H1 (cell line): ENCODE measurements around the gene MSMP. TPM values are rescaled to one million over a fixed set of nuclear protein-coding genes. Genes with fewer than 3 reads are reported as not detected.

Experiments used
- CTCF ChIA-PET: fragments of 300-600 bp; sonication (Branson Sonifier 250); formaldehyde crosslinking; loops from one replicate; lab custom pipeline; 2021; ENCODE audit not compliant: partially characterized antibody; lab: Charles Lee
- POLR2A ChIA-PET: fragments of 300-600 bp; sonication (Branson Sonifier 250); formaldehyde crosslinking; loops from one replicate; lab custom pipeline; 2021; ENCODE audit warnings: inconsistent platforms; ENCODE audit not compliant: partially characterized antibody; lab: Charles Lee
- DNase-seq, 2 experiments: peaks; one replicate each; pipeline versions ENCODE4 v3.0.0 to v3.0.0-alpha.2; 2010 to 2022; ENCODE audit warnings: low spot score in 2 of 2, low read depth in 1 of 2, mixed read lengths in 1 of 2
- FAIRE-seq: peaks from 2 replicates; lab custom pipeline; 2011; peaks lifted over from hg19 to GRCh38; lab: Jason Lieb, UNC
- H2AFZ ChIP-seq: 2 replicates; pipeline ENCODE4 v1.8.1; 2012; ENCODE audit warnings: low read length, inconsistent platforms
- H2AK5ac ChIP-seq: 2 replicates; pipeline ENCODE4 v1.6.1; 2013; ENCODE audit warnings: low read depth, low read length
- H2BK120ac ChIP-seq: replicated peaks from 2 replicates; pipeline ENCODE3; 2013; ENCODE audit warnings: low read depth, low read length, inconsistent platforms
- H2BK12ac ChIP-seq: 2 replicates; pipeline ENCODE4 v1.6.1; 2013; ENCODE audit warnings: low read depth, low read length
- H2BK15ac ChIP-seq: 2 replicates; pipeline ENCODE4 v1.6.1; 2013; ENCODE audit warnings: low read length
- H2BK20ac ChIP-seq: 2 replicates; pipeline ENCODE4 v1.6.1; 2013; ENCODE audit warnings: low read length
- H2BK5ac ChIP-seq: 2 replicates; pipeline ENCODE4 v1.6.1; 2013; ENCODE audit warnings: low read depth, low read length
- H3K14ac ChIP-seq: 2 replicates; pipeline ENCODE4 v1.6.1; 2013; ENCODE audit warnings: inconsistent platforms; ENCODE audit not compliant: insufficient read length
- H3K18ac ChIP-seq: 2 replicates; pipeline ENCODE4 v1.6.1; 2013; ENCODE audit warnings: low read length; ENCODE audit errors: extremely low read depth
- H3K23ac ChIP-seq: 2 replicates; pipeline ENCODE4 v1.6.1; 2013; ENCODE audit warnings: inconsistent platforms; ENCODE audit not compliant: insufficient read length
- H3K23me2 ChIP-seq: 2 replicates; pipeline ENCODE4 v1.6.1; 2013; ENCODE audit warnings: low read depth, low read length
- H3K27ac ChIP-seq: 2 replicates; pipeline ENCODE4 v1.6.1; 2011; ENCODE audit warnings: low read depth, low read length, inconsistent platforms
- H3K27me3 ChIP-seq, 4 experiments: replicated peaks in 1 of 4; 1 replicate in 1 of 4; 2 replicates in 3 of 4; pipeline versions ENCODE4 v1.6.1 to v1.8.1; 2011 to 2013; ENCODE audit warnings: low read length in 3 of 4, mild to moderate bottlenecking in 3 of 4, inconsistent platforms in 2 of 4, mixed read lengths in 2 of 4, moderate library complexity in 1 of 4; ENCODE audit not compliant: control insufficient read depth in 3 of 4, insufficient read depth in 3 of 4; ENCODE audit errors: extremely low read depth in 1 of 4
- H3K36me3 ChIP-seq, 4 experiments: 2 replicates each; pipeline versions ENCODE4 v1.6.1 to v1.8.1; 2011 to 2013; ENCODE audit warnings: mild to moderate bottlenecking in 4 of 4, low read length in 3 of 4, moderate library complexity in 2 of 4, control low read depth in 1 of 4, inconsistent platforms in 1 of 4; ENCODE audit not compliant: insufficient read depth in 4 of 4, control insufficient read depth in 2 of 4
- H3K4ac ChIP-seq: replicated peaks from 2 replicates; pipeline ENCODE3; 2013; ENCODE audit warnings: low read length, low read depth, mixed read lengths, inconsistent platforms; ENCODE audit not compliant: insufficient read length
- H3K4me1 ChIP-seq, 4 experiments: replicated peaks in 1 of 4; 1 replicate in 1 of 4; 2 replicates in 3 of 4; pipeline versions ENCODE4 v1.6.1 to v1.8.1; 2011 to 2013; ENCODE audit warnings: low read length in 3 of 4, inconsistent platforms in 2 of 4, mixed read lengths in 1 of 4; ENCODE audit not compliant: insufficient read depth in 4 of 4, control insufficient read depth in 3 of 4
- H3K4me2 ChIP-seq, 2 experiments: 2 replicates each; pipeline versions ENCODE4 v1.6.1 to v1.8.1; 2011 to 2013; ENCODE audit warnings: low read depth in 2 of 2, low read length in 2 of 2, control low read depth in 1 of 2, inconsistent platforms in 1 of 2, mild to moderate bottlenecking in 1 of 2; ENCODE audit not compliant: insufficient read depth in 1 of 2
- H3K4me3 ChIP-seq, 4 experiments: fragments of 200-600, 300-600 bp in 1 of 4; sonication (generic), shearing (Covaris generic), sonication (Bioruptor Twin) in 1 of 4; 2 replicates each; pipeline versions ENCODE4 v1.5.1 to v1.8.1; 2011 to 2016; ENCODE audit warnings: low read length in 4 of 4, low read depth in 3 of 4, control low read depth in 2 of 4, inconsistent platforms in 2 of 4, mild to moderate bottlenecking in 2 of 4, mixed read lengths in 1 of 4, moderate library complexity in 1 of 4; ENCODE audit not compliant: insufficient read depth in 2 of 4; ENCODE audit errors: extremely low read depth in 1 of 4
- H3K56ac ChIP-seq: replicated peaks from 2 replicates; pipeline ENCODE3; 2013; ENCODE audit warnings: low read depth, mild to moderate bottlenecking, mixed read lengths, low read length, inconsistent platforms; ENCODE audit not compliant: insufficient read length
- H3K79me1 ChIP-seq: 2 replicates; pipeline ENCODE4 v1.6.1; 2013; ENCODE audit warnings: low read depth, low read length, control low read depth
- H3K79me2 ChIP-seq, 2 experiments: 2 replicates each; pipeline versions ENCODE4 v1.6.1 to v1.8.1; 2012 to 2013; ENCODE audit warnings: low read length in 2 of 2, mild to moderate bottlenecking in 2 of 2, inconsistent platforms in 1 of 2; ENCODE audit not compliant: insufficient read depth in 2 of 2, control insufficient read depth in 1 of 2
- H3K9ac ChIP-seq, 4 experiments: replicated peaks in 1 of 4; 1 replicate in 1 of 4; 2 replicates in 3 of 4; pipeline versions ENCODE4 v1.6.1 to v1.8.1; 2011 to 2013; ENCODE audit warnings: low read depth in 3 of 4, low read length in 3 of 4, control low read depth in 2 of 4, mild to moderate bottlenecking in 2 of 4, moderate library complexity in 2 of 4, inconsistent platforms in 1 of 4; ENCODE audit errors: extremely low read depth in 1 of 4
- H3K9me3 ChIP-seq, 2 experiments: 2 replicates each; pipeline versions ENCODE4 v1.6.1 to v1.8.1; 2012 to 2013; ENCODE audit warnings: mild to moderate bottlenecking in 2 of 2, moderate library complexity in 2 of 2, control low read depth in 1 of 2, inconsistent platforms in 1 of 2, low read depth in 1 of 2, low read length in 1 of 2, mixed read lengths in 1 of 2; ENCODE audit not compliant: insufficient read depth in 2 of 2
- H4K20me1 ChIP-seq, 2 experiments: replicated peaks in 1 of 2; 2 replicates each; pipeline versions ENCODE3 to v1.8.1; 2011 to 2013; ENCODE audit warnings: inconsistent platforms in 2 of 2, low read length in 2 of 2, mild to moderate bottlenecking in 1 of 2; ENCODE audit not compliant: insufficient read depth in 2 of 2, control insufficient read depth in 1 of 2
- H4K5ac ChIP-seq: 2 replicates; pipeline ENCODE4 v1.6.1; 2013; ENCODE audit warnings: low read length, low read depth, mixed read lengths, inconsistent platforms; ENCODE audit not compliant: insufficient read length
- H4K8ac ChIP-seq: 2 replicates; pipeline ENCODE4 v1.8.0; 2013; ENCODE audit warnings: mild to moderate bottlenecking, moderate library complexity, low read length, inconsistent platforms; ENCODE audit not compliant: insufficient read depth; ENCODE audit errors: extremely low read depth
- H4K91ac ChIP-seq: replicated peaks from 2 replicates; pipeline ENCODE3; 2013; ENCODE audit warnings: low read length, mixed read lengths, inconsistent platforms; ENCODE audit not compliant: insufficient read length
- CTCF ChIP-seq, 3 experiments: IDR thresholded peaks; 1 replicate in 2 of 3; 2 replicates in 1 of 3; pipeline versions ENCODE4 v1.5.1 to v1.6.1; 2011; ENCODE audit warnings: low read length in 3 of 3, mild to moderate bottlenecking in 3 of 3, inconsistent platforms in 2 of 3, low read depth in 1 of 3, moderate library complexity in 1 of 3; ENCODE audit not compliant: insufficient read depth in 1 of 3; ENCODE audit errors: control extremely low read depth in 1 of 3
- TEAD4 ChIP-seq: IDR thresholded peaks from 2 replicates; pipeline ENCODE4 v1.6.1; 2012; ENCODE audit warnings: low read depth, low read length, inconsistent platforms, mixed read lengths
- WGBS, 2 experiments: shearing (Covaris generic) in 1 of 2; methylation state at CpG; one replicate each; pipeline versions ENCODE4 v1.1.6 to v1.1.7; 2013 to 2015; ENCODE audit warnings: low lambda C conversion rate in 2 of 2, mixed read lengths in 2 of 2, inconsistent platforms in 1 of 2, low coverage in 1 of 2, missing lambda C conversion rate in 1 of 2; ENCODE audit not compliant: insufficient replicate concordance in 2 of 2, insufficient coverage in 1 of 2, insufficient read length in 1 of 2; ENCODE audit errors: extremely low coverage in 1 of 2, missing lambda C conversion rate in 1 of 2; 5-methylcytosine and 5-hydroxymethylcytosine counted together
- polyA plus RNA-seq, 7 experiments: library from polyadenylated mRNA; depleted of rRNA in 3 of 7; stranded (reverse) in 5 of 7; unstranded in 2 of 7; fragments of >200 nt in 5 of 7; fragments of 200-250 nt in 2 of 7; gene quantifications; 1 replicate in 5 of 7; 2 replicates in 1 of 7; 4 replicates in 1 of 7; pipeline versions ENCODE4 v1.2.1 to v1.2.3, GENCODE V29; 2011 to 2013; ENCODE audit warnings: missing spikeins in 2 of 7, mixed read lengths in 2 of 7
- total RNA-seq: library from RNA; stranded (reverse); fragmentation: NEBNext Ultra II Directional; extraction: Animal tissue kit (Norgen Biotek cat#: 25700); gene quantifications from 2 replicates; pipeline ENCODE4 v1.2.1, GENCODE V29; 2021

Gene MSMP
- total and polyA plus RNA-seq, 2 of the 8 experiments (the other 6 are each of a cell fraction or from before 2014, with no cell fraction given): 0.53 TPM; not detected in 1

GRCh38 chr9:35725362-35725761 lies 28.7 kb downstream of the MSMP start:
- no peak overlapping the region for H4K8ac ChIP-seq
- no peak overlapping the region; the same call in 1 of the 2 replicates for H2BK5ac ChIP-seq
- H3K27me3 ChIP-seq: no peaks in the 10 kb centered on the region
- H2AFZ ChIP-seq: no peak overlapping the region
- H3K79me2 ChIP-seq: peaks cover 2 to 42% of the 10 kb centered on the region in 2 experiments
- H3K14ac ChIP-seq: no peak overlapping the region
- no peak overlapping the region for H2AK5ac ChIP-seq
- H3K4ac ChIP-seq: no peak overlapping the region
- TF ChIP-seq CTCF (IDR thresholded peaks at IDR 0.05; ENCODE audit: control extremely low read depth in 1 of 3, insufficient read depth in 1 of 3, low read depth in 1 of 3, low read length in 3 of 3) (peak; percentile 14 to 28 (median 22); a peak in 3 of 4 replicates), TEAD4 (no peak)
- FAIRE-seq (no peak), DNase-seq (no peak)
- H4K91ac ChIP-seq: no peak overlapping the region
- no peak overlapping the region for H2BK20ac ChIP-seq
- H4K5ac ChIP-seq: no peak overlapping the region
- ChIA-PET POLR2A (interaction anchor here (1.0 to 11.1 kb wide), 8 partner anchors 10 to 50 kb away, joined by 3 to 158 read pairs (median 14); partner anchors contain the start of gene TPM2), CTCF (interaction anchor here (0.7 to 16.0 kb wide), 17 partner anchors 9 to 1823 kb away, joined by 3 to 198 read pairs (median 13); partner anchors contain the start of genes ARHGEF39, CCDC107, GBA2 and HINT2)
- no peak overlapping the region for H3K18ac ChIP-seq
- H3K4me3 ChIP-seq: no peak overlapping the region
- peaks cover 12 to 40% (median 28%) of the 10 kb centered on the region in 4 experiments for H3K36me3 ChIP-seq
- no peak overlapping the region for H2BK15ac ChIP-seq
- no peak overlapping the region for H3K56ac ChIP-seq
- no peak overlapping the region for H2BK12ac ChIP-seq
- peaks cover 11% of the 10 kb centered on the region for H3K79me1 ChIP-seq
- H3K27ac ChIP-seq: no peak overlapping the region
- no peak overlapping the region for H3K23ac ChIP-seq
- no peak overlapping the region; a peak in 1 of 7 replicates for H3K9ac ChIP-seq
- no peak overlapping the region for H2BK120ac ChIP-seq
- H4K20me1 ChIP-seq: peaks cover 0 to 4% of the 10 kb centered on the region in 2 experiments
- WGBS, 2 experiments: 96% methylated on average over 11 of the region's 11 CpGs; no CpG with 5 or more reads in 1 of the 2 experiments
- H3K4me2 ChIP-seq: no peak overlapping the region
- peaks cover 16 to 32% (median 25%) of the 10 kb centered on the region in 4 experiments for H3K4me1 ChIP-seq
- no peaks in the 10 kb centered on the region; a peak in 1 of 4 replicates for H3K9me3 ChIP-seq
- H3K23me2 ChIP-seq: peaks cover under 1% of the 10 kb centered on the region; the same call in 1 of the 2 replicates
